Activated CD4-positive, alpha-beta T cell treated with anti-CD3 and anti-CD28 coated beads, Interleukin-2, amount 50 U/mL, for 4 hours (primary cell): Measurements from ENCODE around the gene DYNLT1.
"Not testable (repeated sequence)": the region's sequence is repeated elsewhere in the genome, so short reads cannot be mapped to it uniquely, and the experiment has no call there.

Experiments used
- DNase-seq, 2 experiments: peaks; one replicate each; pipeline ENCODE4 v3.0.0-alpha.2; 2020

DYNLT1 gene

GRCh38 chr6:158621694-158622544, 22.6 kb downstream of the DYNLT1 start:
- no peak for DNase-seq

GRCh38 chr6:158620963-158621693, 23.4 kb downstream of the DYNLT1 start:
- no peak for DNase-seq

GRCh38 chr6:158619922-158620801, 24.4 kb downstream of the DYNLT1 start:
- DNase-seq, result no peak

- not testable (repeated sequence) for DNase-seq
Measured at GRCh38 chr6:158618289-158618688, 26.3 kb downstream of the DYNLT1 start.

GRCh38 chr6:158614606-158615005, 29.9 kb downstream of the DYNLT1 start:
- DNase-seq, result not testable (repeated sequence)

- no peak for DNase-seq
Measured at GRCh38 chr6:158611541-158612370, 32.8 kb downstream of the DYNLT1 start.

- DNase-seq, result no peak
Measured at GRCh38 chr6:158611039-158611438, 33.5 kb downstream of the DYNLT1 start.

- no peak for DNase-seq
Measured at GRCh38 chr6:158610319-158610968, 34.1 kb downstream of the DYNLT1 start.

GRCh38 chr6:158609455-158610155, 34.9 kb downstream of the DYNLT1 start:
- no peak for DNase-seq

- DNase-seq, result no peak
Measured at GRCh38 chr6:158608221-158608620, 36.3 kb downstream of the DYNLT1 start.

GRCh38 chr6:158607411-158608170, 37.0 kb downstream of the DYNLT1 start:
- no peak for DNase-seq

GRCh38 chr6:158606935-158607334, 37.6 kb downstream of the DYNLT1 start:
- DNase-seq, result no peak

- DNase-seq, result not testable (repeated sequence)
Measured at GRCh38 chr6:158606011-158606410, 38.5 kb downstream of the DYNLT1 start.

GRCh38 chr6:158605266-158605878, 39.2 kb downstream of the DYNLT1 start:
- peak; percentile 36 to 48 for DNase-seq

- no peak for DNase-seq
Measured at GRCh38 chr6:158604048-158604406, 40.5 kb downstream of the DYNLT1 start.

GRCh38 chr6:158603261-158604047, 41.1 kb downstream of the DYNLT1 start:
- DNase-seq, result no peak

GRCh38 chr6:158599635-158600034, 44.9 kb downstream of the DYNLT1 start:
- DNase-seq, result no peak

- no peak for DNase-seq
Measured at GRCh38 chr6:158597565-158597964, 47.0 kb downstream of the DYNLT1 start.

- DNase-seq, result no peak
Measured at GRCh38 chr6:158596861-158597260, 47.7 kb downstream of the DYNLT1 start.
